IMR-90 (cell line): ENCODE data around the gene ARHGAP10. TPM values are rescaled to one million over a fixed set of nuclear protein-coding genes. Genes with fewer than 3 reads are reported as not detected.

Experiments
- ATAC-seq: fragments of 200-7000 bp; cut with Tn5 transposase; 2 replicates; pipeline ENCODE4 v1.9.1; 2020; ENCODE audit warnings: low read depth, mild to moderate bottlenecking, moderate library complexity
- BruUV-seq: library from RNA; stranded (reverse); fragments of 400-500 nt; replicated peaks from 2 replicates; lab custom pipeline; 2021; lab: Mats Ljungman, UMichigan
- CTCF ChIA-PET: fragments of 300-600 bp; formaldehyde crosslinking; extraction: SDS; loops from one replicate; lab custom pipeline; 2021; ENCODE audit warnings: antibody characterized with exemption; lab: Yijun Ruan, JAX
- POLR2A ChIA-PET: fragments of 300-600 bp; sonication (Branson Sonifier 250); formaldehyde crosslinking; loops from one replicate; lab custom pipeline; 2022; ENCODE audit warnings: antibody characterized with exemption; ENCODE audit not compliant: unreplicated experiment; lab: Charles Lee
- DNase-seq: peaks from one replicate; pipeline ENCODE4 v3.0.0; 2013
- H2AFZ ChIP-seq: replicated peaks from 2 replicates; pipeline ENCODE3; 2013; ENCODE audit warnings: low read length, mild to moderate bottlenecking; ENCODE audit not compliant: poor library complexity
- H2AK5ac ChIP-seq: 2 replicates; pipeline ENCODE4 v1.6.1; 2013; ENCODE audit warnings: low read depth, low read length, inconsistent platforms
- H2AK9ac ChIP-seq: replicated peaks from 2 replicates; pipeline ENCODE3; 2013; ENCODE audit warnings: mild to moderate bottlenecking, low read depth, low read length, moderate library complexity; ENCODE audit not compliant: poor library complexity
- H2BK120ac ChIP-seq: 2 replicates; pipeline ENCODE4 v1.6.1; 2013; ENCODE audit warnings: low read depth, low read length, inconsistent platforms
- H2BK15ac ChIP-seq: 3 replicates; pipeline ENCODE4 v1.6.1; 2013; ENCODE audit warnings: low read depth, low read length, inconsistent platforms
- H2BK20ac ChIP-seq: 2 replicates; pipeline ENCODE4 v1.6.1; 2013; ENCODE audit warnings: low read depth, mild to moderate bottlenecking, inconsistent platforms, low read length, moderate library complexity
- H2BK5ac ChIP-seq: 2 replicates; pipeline ENCODE4 v1.6.1; 2013; ENCODE audit warnings: mild to moderate bottlenecking, low read depth, low read length, inconsistent platforms; ENCODE audit not compliant: poor library complexity, severe bottlenecking
- H3K14ac ChIP-seq: replicated peaks from 2 replicates; pipeline ENCODE4 v1.6.1; 2013; ENCODE audit warnings: low read depth, low read length, inconsistent platforms
- H3K18ac ChIP-seq: 2 replicates; pipeline ENCODE4 v1.6.1; 2013; ENCODE audit warnings: low read depth, low read length, control low read depth
- H3K23ac ChIP-seq: 2 replicates; pipeline ENCODE4 v1.6.1; 2013; ENCODE audit warnings: low read depth, low read length, inconsistent platforms
- H3K27ac ChIP-seq: 2 replicates; pipeline ENCODE4 v1.5.1; 2013; ENCODE audit warnings: mild to moderate bottlenecking, control low read depth, low read length; ENCODE audit not compliant: insufficient read depth
- H3K27me3 ChIP-seq: 2 replicates; pipeline ENCODE4 v1.6.1; 2013; ENCODE audit warnings: low read length; ENCODE audit not compliant: control insufficient read depth, insufficient read depth
- H3K36me3 ChIP-seq: 2 replicates; pipeline ENCODE4 v1.6.1; 2013; ENCODE audit warnings: low read length, mixed read lengths; ENCODE audit not compliant: control insufficient read depth, insufficient read depth
- H3K4ac ChIP-seq: 2 replicates; pipeline ENCODE4 v1.6.1; 2013; ENCODE audit warnings: low read depth, low read length, inconsistent platforms
- H3K4me1 ChIP-seq: 2 replicates; pipeline ENCODE4 v1.6.1; 2013; ENCODE audit warnings: low read length, mixed read lengths; ENCODE audit not compliant: control insufficient read depth, insufficient read depth
- H3K4me2 ChIP-seq: 2 replicates; pipeline ENCODE4 v1.6.1; 2013; ENCODE audit warnings: low read depth, mild to moderate bottlenecking, control low read depth, low read length, moderate library complexity
- H3K4me3 ChIP-seq: 2 replicates; pipeline ENCODE4 v1.5.1; 2013; ENCODE audit warnings: low read depth, mild to moderate bottlenecking, control low read depth, low read length, moderate library complexity; ENCODE audit not compliant: insufficient read depth
- H3K56ac ChIP-seq: 2 replicates; pipeline ENCODE4 v1.6.1; 2013; ENCODE audit warnings: low read length, inconsistent platforms; ENCODE audit not compliant: insufficient read depth; ENCODE audit errors: extremely low read depth
- H3K79me1 ChIP-seq, 2 experiments: 2 replicates each; pipeline ENCODE4 v1.6.1; 2013; ENCODE audit warnings: low read length in 2 of 2, inconsistent platforms in 1 of 2, low read depth in 1 of 2
- H3K9ac ChIP-seq: 2 replicates; pipeline ENCODE4 v1.6.1; 2013; ENCODE audit warnings: low read depth, low read length, control low read depth
- H3K9me1 ChIP-seq: 2 replicates; pipeline ENCODE4 v1.6.1; 2013; ENCODE audit warnings: low read length, inconsistent platforms; ENCODE audit not compliant: insufficient read depth
- H3K9me3 ChIP-seq: 2 replicates; pipeline ENCODE4 v1.6.1; 2013; ENCODE audit warnings: low read length; ENCODE audit not compliant: control insufficient read depth, insufficient read depth
- H4K20me1 ChIP-seq: 2 replicates; pipeline ENCODE4 v1.6.1; 2013; ENCODE audit warnings: low read length, inconsistent platforms; ENCODE audit not compliant: insufficient read depth
- H4K5ac ChIP-seq: 2 replicates; pipeline ENCODE4 v1.6.1; 2013; ENCODE audit warnings: mild to moderate bottlenecking, low read depth, low read length, control low read depth
- H4K8ac ChIP-seq, 2 experiments: 2 replicates each; pipeline ENCODE4 v1.6.1; 2013; ENCODE audit warnings: low read depth in 2 of 2, low read length in 2 of 2, control low read depth in 1 of 2, inconsistent platforms in 1 of 2
- H4K91ac ChIP-seq: 2 replicates; pipeline ENCODE4 v1.6.1; 2013; ENCODE audit warnings: low read depth, low read length, inconsistent platforms; ENCODE audit not compliant: insufficient read depth
- BHLHE40 ChIP-seq: fragments of 150-350 bp; IDR thresholded peaks from 2 replicates; pipeline ENCODE4 v1.6.1; 2016; ENCODE audit warnings: mild to moderate bottlenecking, low read depth, low read length
- CEBPB ChIP-seq: IDR thresholded peaks from 2 replicates; pipeline ENCODE4 v1.6.1; 2012; ENCODE audit warnings: low read depth, low read length, improper control_type of control experiment
- CHD1 ChIP-seq: IDR thresholded peaks from 2 replicates; pipeline ENCODE4 v1.6.1; 2012; ENCODE audit warnings: low read depth, low read length, improper control_type of control experiment
- FOS ChIP-seq: fragments of 150-350 bp; IDR thresholded peaks from 2 replicates; pipeline ENCODE4 v1.6.1; 2016; ENCODE audit warnings: low read depth, low read length
- MAFK ChIP-seq: IDR thresholded peaks from 2 replicates; pipeline ENCODE4 v1.6.1; 2012; ENCODE audit warnings: low read depth, low read length, improper control_type of control experiment
- MXI1 ChIP-seq: IDR thresholded peaks from 2 replicates; pipeline ENCODE4 v1.6.1; 2012; ENCODE audit warnings: low read depth, mild to moderate bottlenecking, low read length, moderate library complexity, borderline replicate concordance
- RCOR1 ChIP-seq: IDR thresholded peaks from 2 replicates; pipeline ENCODE4 v1.6.1; 2012; ENCODE audit warnings: mild to moderate bottlenecking, low read length, improper control_type of control experiment; ENCODE audit not compliant: insufficient replicate concordance
- SMC3 ChIP-seq: fragments of 150-350 bp; IDR thresholded peaks from 2 replicates; pipeline ENCODE4 v1.6.1; 2016; ENCODE audit warnings: low read depth, mild to moderate bottlenecking, antibody characterized with exemption, low read length, moderate library complexity
- WGBS, 2 experiments: methylation state at CpG; one replicate each; pipeline versions ENCODE4 v1.1.5 to v1.1.7; 2013; ENCODE audit warnings: missing lambda C conversion rate in 2 of 2; ENCODE audit not compliant: insufficient read length in 1 of 2; ENCODE audit errors: extremely low coverage in 2 of 2; 5-methylcytosine and 5-hydroxymethylcytosine counted together
- dilution Hi-C: fragments of 300-500 bp; cut with HindIII; formaldehyde crosslinking; loops from one replicate; pipeline ENCODE4 v1.14.3; 2018; ENCODE audit warnings: low sequenced_read_pairs; ENCODE audit not compliant: unreplicated experiment
- in situ Hi-C: fragments of 300-500 bp; cut with MboI; formaldehyde crosslinking; loops from 3 replicates; pipeline ENCODE4 v1.14.3; 2019; ENCODE audit warnings: low sequenced_read_pairs, inconsistent platforms, mixed read lengths
- intact Hi-C: fragments of 100-400 bp; cut with micrococcal nuclease; formaldehyde crosslinking; loops from 2 replicates; pipeline ENCODE4 v1.10.0; 2022
- polyA plus RNA-seq, 3 experiments: library from polyadenylated mRNA; depleted of rRNA; stranded (reverse); fragments of >200 nt; gene quantifications; 2 replicates each; pipeline ENCODE4 v1.2.3, GENCODE V29; 2012; ENCODE audit warnings: low replicate concordance in 1 of 3
- total RNA-seq: library from RNA; depleted of rRNA; stranded (reverse); fragments of >200 nt; gene quantifications from 2 replicates; pipeline ENCODE4 v1.2.3, GENCODE V29; 2012
- TF ChIP-seq, protein P1 (sequence below): fragments of 150-350 bp; IDR thresholded peaks from 2 replicates; pipeline ENCODE4 v1.6.1; 2016; ENCODE audit warnings: low read depth, mild to moderate bottlenecking, low read length, moderate library complexity, borderline replicate concordance

Gene ARHGAP10
- total and polyA plus RNA-seq, 2 of the 4 experiments (the other 2 are of a cell fraction) = 27.1 to 29.4 TPM

DNA sequence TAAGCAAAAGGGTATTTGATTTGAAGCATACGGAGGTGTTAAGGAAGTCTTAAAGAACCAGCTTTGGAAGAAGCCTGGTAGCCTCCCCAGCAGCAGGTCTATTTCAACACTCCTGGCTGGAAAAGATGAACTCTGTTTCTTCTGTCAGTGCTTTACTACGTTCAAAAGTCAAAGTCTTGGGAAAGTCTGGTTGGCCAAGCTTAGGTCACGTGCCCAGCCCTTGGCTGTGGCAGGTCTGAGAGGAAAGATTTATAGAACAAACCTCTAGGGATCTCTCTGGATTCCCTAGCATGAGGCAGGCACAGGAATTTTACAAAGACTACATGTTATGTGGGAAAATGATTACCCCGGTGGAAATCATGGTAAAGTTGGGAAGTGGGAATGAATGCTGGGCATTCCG, 8.6 kb upstream of the ARHGAP10 start:
- Histone ChIP-seq H3K4me3 (no peak overlapping the region), H3K79me1 (no peaks in the 10 kb centered on the region), H2BK120ac (no peak overlapping the region), H3K14ac (no peak overlapping the region), H2BK15ac (peak overlapping the region; percentile 37; the same call in 1 of the 3 replicates), H2AK9ac (no peak overlapping the region), H3K4me2 (no peak overlapping the region), H3K56ac (no peak overlapping the region), H3K9me1 (peaks cover 3% of the 10 kb centered on the region), H3K18ac (no peak overlapping the region), H3K9ac (no peak overlapping the region), H4K91ac (no peak overlapping the region), H4K20me1 (no peaks in the 10 kb centered on the region), H3K27ac (no peak overlapping the region), H3K27me3 (no peaks in the 10 kb centered on the region), H2BK5ac (no peak overlapping the region), H2BK20ac (no peak overlapping the region), H3K23ac (no peak overlapping the region), H3K9me3 (no peaks in the 10 kb centered on the region), H2AFZ (no peak overlapping the region), H3K36me3 (no peaks in the 10 kb centered on the region), H4K8ac (no peak overlapping the region), H3K4ac (no peak overlapping the region), H4K5ac (no peak overlapping the region), H2AK5ac (no peak overlapping the region), H3K4me1 (no peaks in the 10 kb centered on the region; the same call in 1 of the 2 replicates)
- WGBS, 2 experiments = no CpG with 5 or more reads among the region's 5 CpGs
- CTCF ChIA-PET = no interaction called here
- TF ChIP-seq, protein P1, sequence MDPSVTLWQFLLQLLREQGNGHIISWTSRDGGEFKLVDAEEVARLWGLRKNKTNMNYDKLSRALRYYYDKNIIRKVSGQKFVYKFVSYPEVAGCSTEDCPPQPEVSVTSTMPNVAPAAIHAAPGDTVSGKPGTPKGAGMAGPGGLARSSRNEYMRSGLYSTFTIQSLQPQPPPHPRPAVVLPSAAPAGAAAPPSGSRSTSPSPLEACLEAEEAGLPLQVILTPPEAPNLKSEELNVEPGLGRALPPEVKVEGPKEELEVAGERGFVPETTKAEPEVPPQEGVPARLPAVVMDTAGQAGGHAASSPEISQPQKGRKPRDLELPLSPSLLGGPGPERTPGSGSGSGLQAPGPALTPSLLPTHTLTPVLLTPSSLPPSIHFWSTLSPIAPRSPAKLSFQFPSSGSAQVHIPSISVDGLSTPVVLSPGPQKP = no peak
- TF ChIP-seq FOS = no peak
- no peak for TF ChIP-seq RCOR1
- TF ChIP-seq CHD1 = no peak
- no peak for TF ChIP-seq CEBPB
- no peak for TF ChIP-seq MXI1
- TF ChIP-seq MAFK = no peak
- no peak for TF ChIP-seq SMC3
- no peak for TF ChIP-seq BHLHE40
- in situ Hi-C loops (no loop called here), dilution Hi-C loops (no loop called here), intact Hi-C loops (no loop called here)
- no peak for ATAC-seq
- POLR2A ChIA-PET = no interaction called here
- no peak for DNase-seq
- BruUV-seq = no TSS peak
